Upper lobe of right lung (tissue), 1 donor: ENCODE measurements around the gene TGM4. TPM values are rescaled to one million over a fixed set of nuclear protein-coding genes. Genes with fewer than 3 reads are reported as not detected.

Source experiments
- ATAC-seq: fragments of 200-7000 bp; cut with Tn5 transposase; one replicate; pipeline ENCODE4 v1.9.1; 2020; ENCODE audit warnings: mild to moderate bottlenecking, moderate library complexity
- DNase-seq: peaks from one replicate; pipeline ENCODE4 v3.0.0-alpha.2; 2020
- H3K27ac ChIP-seq: fragments of 200-600 bp; one replicate; pipeline ENCODE4 v1.8.0; 2022
- H3K27me3 ChIP-seq: fragments of 200-600 bp; one replicate; pipeline ENCODE4 v1.8.0; 2022; ENCODE audit warnings: mild to moderate bottlenecking
- H3K36me3 ChIP-seq: fragments of 200-600 bp; one replicate; pipeline ENCODE4 v1.8.0; 2022
- H3K4me1 ChIP-seq: fragments of 200-600 bp; one replicate; pipeline ENCODE4 v1.8.0; 2022
- H3K4me3 ChIP-seq: fragments of 200-600 bp; one replicate; pipeline ENCODE4 v1.8.0; 2022; ENCODE audit warnings: mild to moderate bottlenecking
- H3K9me3 ChIP-seq: fragments of 200-600 bp; one replicate; pipeline ENCODE4 v1.8.0; 2022
- intact Hi-C: fragments of 100-400 bp; cut with DNase I; formaldehyde crosslinking; loops from one replicate; pipeline ENCODE4 v1.11.0; 2022
- total RNA-seq: library from RNA; stranded (reverse); fragmentation: NEBNext Ultra II Directional; extraction: Animal tissue kit (Norgen Biotek cat#: 25700); gene quantifications from one replicate; pipeline ENCODE4 v1.2.1, GENCODE V29; 2021
- TF ChIP-seq, protein P1 (sequence below): fragments of 200-600 bp; IDR thresholded peaks from one replicate; pipeline ENCODE4 v1.8.0; 2022; ENCODE audit warnings: antibody characterized with exemption
- donor health status: DM: no; HTN: yes; CAD: no; lungs with severe emphysema.

TGM4 gene
- total RNA-seq, 1 donor from 2014 or later = not detected

GRCh38 chr3:44910693-44911092 lies 36.3 kb downstream of the TGM4 start:
- Histone ChIP-seq H3K27ac (no peak overlapping the region), H3K4me1 (peaks cover 4% of the 10 kb centered on the region), H3K9me3 (no peaks in the 10 kb centered on the region), H3K27me3 (peaks cover 8% of the 10 kb centered on the region), H3K36me3 (no peaks in the 10 kb centered on the region), H3K4me3 (no peak overlapping the region)
- ATAC-seq (no peak), DNase-seq (no peak)
- intact Hi-C loops = no loop called here
- TF ChIP-seq, protein P1, sequence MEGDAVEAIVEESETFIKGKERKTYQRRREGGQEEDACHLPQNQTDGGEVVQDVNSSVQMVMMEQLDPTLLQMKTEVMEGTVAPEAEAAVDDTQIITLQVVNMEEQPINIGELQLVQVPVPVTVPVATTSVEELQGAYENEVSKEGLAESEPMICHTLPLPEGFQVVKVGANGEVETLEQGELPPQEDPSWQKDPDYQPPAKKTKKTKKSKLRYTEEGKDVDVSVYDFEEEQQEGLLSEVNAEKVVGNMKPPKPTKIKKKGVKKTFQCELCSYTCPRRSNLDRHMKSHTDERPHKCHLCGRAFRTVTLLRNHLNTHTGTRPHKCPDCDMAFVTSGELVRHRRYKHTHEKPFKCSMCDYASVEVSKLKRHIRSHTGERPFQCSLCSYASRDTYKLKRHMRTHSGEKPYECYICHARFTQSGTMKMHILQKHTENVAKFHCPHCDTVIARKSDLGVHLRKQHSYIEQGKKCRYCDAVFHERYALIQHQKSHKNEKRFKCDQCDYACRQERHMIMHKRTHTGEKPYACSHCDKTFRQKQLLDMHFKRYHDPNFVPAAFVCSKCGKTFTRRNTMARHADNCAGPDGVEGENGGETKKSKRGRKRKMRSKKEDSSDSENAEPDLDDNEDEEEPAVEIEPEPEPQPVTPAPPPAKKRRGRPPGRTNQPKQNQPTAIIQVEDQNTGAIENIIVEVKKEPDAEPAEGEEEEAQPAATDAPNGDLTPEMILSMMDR = no peak

DNA sequence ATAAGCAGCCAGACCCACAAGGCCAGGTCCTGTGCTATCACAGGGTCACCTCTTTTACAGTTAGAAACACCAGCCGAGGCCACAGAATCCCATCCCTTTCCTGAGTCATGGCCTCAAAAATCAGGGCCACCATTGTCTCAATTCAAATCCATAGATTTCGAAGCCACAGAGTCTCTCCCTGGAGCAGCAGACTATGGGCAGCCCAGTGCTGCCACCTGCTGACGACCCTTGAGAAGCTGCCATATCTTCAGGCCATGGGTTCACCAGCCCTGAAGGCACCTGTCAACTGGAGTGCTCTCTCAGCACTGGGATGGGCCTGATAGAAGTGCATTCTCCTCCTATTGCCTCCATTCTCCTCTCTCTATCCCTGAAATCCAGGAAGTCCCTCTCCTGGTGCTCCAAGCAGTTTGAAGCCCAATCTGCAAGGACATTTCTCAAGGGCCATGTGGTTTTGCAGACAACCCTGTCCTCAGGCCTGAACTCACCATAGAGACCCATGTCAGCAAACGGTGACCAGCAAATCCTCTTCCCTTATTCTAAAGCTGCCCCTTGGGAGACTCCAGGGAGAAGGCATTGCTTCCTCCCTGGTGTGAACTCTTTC lies 39.6 kb downstream of the TGM4 start:
- intact Hi-C loops = no loop called here
- Histone ChIP-seq H3K4me3 (no peak overlapping the region), H3K27me3 (no peaks in the 10 kb centered on the region), H3K27ac (no peak overlapping the region), H3K4me1 (peaks cover 5% of the 10 kb centered on the region), H3K36me3 (peaks cover 14% of the 10 kb centered on the region), H3K9me3 (no peaks in the 10 kb centered on the region)
- peak; percentile 86 for ATAC-seq
- TF ChIP-seq, protein P1 = peak; percentile 83
- DNase-seq = peak; percentile 83

- peaks cover 5% of the 10 kb centered on the region for H3K4me1 ChIP-seq
- DNase-seq (no peak), ATAC-seq (peak; percentile 82)
- H3K4me3 ChIP-seq = no peak overlapping the region
- no peaks in the 10 kb centered on the region for H3K27me3 ChIP-seq
- H3K27ac ChIP-seq = no peak overlapping the region
- H3K9me3 ChIP-seq = no peaks in the 10 kb centered on the region
- TF ChIP-seq, protein P1 = peak; percentile 38
- intact Hi-C loops = no loop called here
- peaks cover 22% of the 10 kb centered on the region for H3K36me3 ChIP-seq
These were observed 40.5 kb downstream of the TGM4 start for GRCh38 chr3:44914936-44915335.

- DNase-seq (no peak), ATAC-seq (peak; percentile 62)
- Histone ChIP-seq H3K36me3 (peaks cover 30% of the 10 kb centered on the region), H3K27me3 (no peaks in the 10 kb centered on the region), H3K4me1 (peaks cover 5% of the 10 kb centered on the region), H3K27ac (no peak overlapping the region), H3K4me3 (no peak overlapping the region), H3K9me3 (no peaks in the 10 kb centered on the region)
- intact Hi-C loops = no loop called here
- TF ChIP-seq, protein P1 = peak; percentile 6
These were observed 41.5 kb downstream of the TGM4 start for GRCh38 chr3:44915702-44916438.

DNA sequence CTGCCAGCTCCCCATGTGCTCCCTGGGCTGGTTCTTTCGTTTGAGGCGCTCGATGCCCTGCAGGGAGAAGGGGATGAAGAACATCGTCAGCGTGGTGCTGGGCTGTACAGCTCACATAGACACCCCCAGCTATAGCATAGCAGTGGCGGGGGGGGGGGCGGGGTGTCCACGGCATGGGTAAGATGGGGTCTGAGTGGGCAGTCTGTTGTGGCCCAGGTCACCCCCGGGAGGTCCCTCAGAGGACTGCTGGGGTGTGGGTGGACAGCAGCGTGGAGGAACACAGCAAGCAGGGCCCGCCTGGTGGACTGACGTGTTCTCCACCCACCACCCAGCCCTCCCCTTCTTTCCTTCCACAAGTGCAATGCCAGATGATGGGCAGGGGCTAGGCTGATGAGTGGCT lies 43.7 kb downstream of the TGM4 start:
- Histone ChIP-seq H3K27ac (no peak overlapping the region), H3K4me1 (peaks cover 5% of the 10 kb centered on the region), H3K27me3 (no peaks in the 10 kb centered on the region), H3K9me3 (no peaks in the 10 kb centered on the region), H3K36me3 (peaks cover 43% of the 10 kb centered on the region), H3K4me3 (no peak overlapping the region)
- DNase-seq (no peak), ATAC-seq (no peak)
- intact Hi-C loops = no loop called here
- TF ChIP-seq, protein P1 = no peak
